HG02884 (cell line): ENCODE results near the gene TBC1D3I.
"Not testable (repeated sequence)": the region's sequence is repeated elsewhere in the genome, so short reads cannot be mapped to it uniquely, and the experiment has no call there.

ENCODE experiments used
- ATAC-seq: cut with Tn5 transposase; IDR thresholded peaks from one replicate; pipeline ENCODE4 v1.9.1; 2021; ENCODE audit warnings: mild to moderate bottlenecking, moderate library complexity; ENCODE audit not compliant: unreplicated experiment

TBC1D3I gene

DNA sequence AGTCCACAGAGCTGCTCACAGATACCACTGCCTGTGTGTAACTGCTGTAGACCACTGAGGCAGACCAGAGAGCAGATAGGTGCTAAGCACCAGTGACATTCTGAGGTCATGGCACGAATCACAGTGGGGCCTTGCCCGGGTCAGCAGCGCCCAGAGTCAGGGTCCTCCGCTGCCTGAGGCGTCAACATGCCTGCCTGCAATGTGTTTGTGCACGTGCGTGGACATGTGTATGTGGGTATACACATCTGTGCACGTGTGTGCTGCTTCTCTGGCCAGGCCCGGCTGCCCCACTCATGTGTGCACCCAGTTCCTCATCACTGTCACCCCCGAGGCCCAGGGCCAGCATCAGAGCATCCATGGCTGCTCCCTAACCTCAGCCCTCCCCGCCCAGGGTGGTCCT is at the start of gene TBC1D3I:
TBC1D3I (minus strand) TSS at position 101 of the 400 bp plus-strand sequence. CDS start 1,585 bp downstream, outside the sequence.
- not testable (repeated sequence) for ATAC-seq

DNA sequence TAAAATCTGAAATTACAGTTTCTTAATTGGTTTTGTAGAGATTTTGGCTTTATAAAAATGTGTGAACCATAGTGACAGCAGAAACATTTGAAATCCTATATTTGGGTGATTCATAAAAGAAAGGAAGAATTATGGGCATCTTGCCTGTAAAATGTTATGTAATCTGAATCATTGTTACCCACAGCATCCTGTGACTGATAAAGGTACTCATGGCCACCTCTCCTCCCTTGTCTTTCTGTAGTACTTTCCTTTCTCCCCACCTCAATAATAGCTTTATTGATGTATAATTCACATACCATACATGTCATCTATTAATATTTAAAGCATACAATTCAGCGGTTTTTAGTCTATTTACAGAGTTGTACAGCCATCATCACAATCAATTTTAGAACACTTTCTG is 30.8 kb upstream of the TBC1D3I start:
- ATAC-seq: not testable (repeated sequence)

DNA sequence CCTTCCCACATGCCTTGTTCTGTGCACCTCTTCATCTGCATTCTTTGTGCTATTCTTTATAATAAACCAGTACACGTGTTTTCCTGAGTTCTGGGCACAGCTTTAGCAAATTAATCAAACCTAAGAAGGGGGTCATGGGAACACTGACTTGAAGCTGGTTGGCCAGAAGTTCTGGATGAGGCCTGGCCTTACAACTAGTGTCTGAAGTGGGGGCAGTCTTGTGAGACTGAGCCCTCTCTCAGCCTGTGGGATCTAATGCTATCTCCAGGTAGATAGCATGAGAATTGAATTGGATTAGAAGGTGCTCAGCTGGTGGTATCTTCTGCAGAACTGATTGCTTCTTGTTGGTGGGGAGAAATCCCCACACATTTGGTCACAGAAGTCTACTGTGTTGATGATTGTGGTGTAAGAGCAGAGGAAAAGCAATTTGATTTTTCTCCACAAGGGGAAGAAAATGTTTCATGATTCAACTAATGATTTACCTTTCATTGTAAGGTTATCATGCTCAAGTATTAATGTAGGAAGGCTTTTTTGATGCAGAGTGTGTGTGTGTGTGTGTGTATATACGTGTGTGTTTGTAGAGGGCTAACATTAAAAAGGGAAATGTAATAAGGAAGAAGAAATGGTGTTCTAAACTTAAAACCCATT is 25.7 kb upstream of the TBC1D3I start:
- ATAC-seq: not testable (repeated sequence)

DNA sequence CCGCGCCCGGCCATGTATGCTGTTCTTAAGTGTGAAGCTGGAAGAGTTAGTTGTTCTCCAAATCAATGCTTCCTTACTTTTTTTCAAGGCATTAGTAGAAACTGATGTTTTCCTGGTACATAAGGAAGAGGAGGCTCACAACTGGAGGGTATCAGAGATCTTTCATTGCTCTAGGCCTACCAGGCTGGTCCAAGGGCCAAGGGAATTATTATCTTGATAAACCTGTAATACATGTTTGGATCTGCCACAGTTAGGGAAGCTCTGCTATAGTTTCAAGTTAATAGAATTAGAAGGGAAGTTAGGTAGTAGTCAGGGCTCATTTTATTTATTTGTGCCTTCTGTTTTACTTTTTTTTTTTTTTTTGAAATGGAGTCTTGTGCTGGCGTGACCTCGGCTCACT is 19.8 kb upstream of the TBC1D3I start:
- not testable (repeated sequence) for ATAC-seq

DNA sequence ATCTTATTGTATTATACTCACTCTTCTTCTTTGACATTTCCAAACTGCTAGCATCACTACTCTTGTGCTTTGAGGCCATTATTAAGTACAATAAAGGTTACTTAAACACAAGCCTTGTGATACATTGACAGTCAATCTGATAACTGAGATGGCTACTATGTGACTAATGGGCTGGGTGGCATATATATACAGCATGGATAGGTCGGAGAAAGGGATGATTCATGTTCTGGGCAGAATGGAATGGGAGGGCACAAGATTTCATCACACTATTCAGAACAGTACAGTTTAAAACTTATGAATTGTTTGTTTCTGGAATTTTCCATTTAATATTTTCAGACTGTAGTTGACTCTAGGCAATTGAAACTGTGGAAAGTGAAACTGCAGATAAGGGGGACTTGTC is 18.9 kb upstream of the TBC1D3I start:
- ATAC-seq: not testable (repeated sequence)

DNA sequence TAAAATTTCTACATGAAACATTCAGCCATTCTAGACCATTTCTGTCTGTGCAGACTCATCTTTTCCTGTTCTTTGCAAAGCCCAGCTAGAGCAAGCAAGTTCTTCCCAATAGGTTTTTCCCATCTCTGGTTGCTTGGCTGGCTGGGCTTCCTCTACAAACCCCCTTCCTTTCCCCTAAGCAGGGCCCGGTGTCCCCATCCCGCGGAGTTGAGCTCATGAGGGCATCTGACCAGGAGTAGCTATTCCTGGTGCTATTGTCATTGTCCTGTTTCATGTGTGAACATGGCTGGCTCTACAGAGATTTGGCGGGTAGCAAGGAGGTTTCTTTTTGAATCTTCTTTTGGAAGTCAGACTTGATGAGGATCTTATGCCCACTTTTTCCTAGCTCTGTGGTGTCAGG is 22.3 kb downstream of the TBC1D3I start:
- ATAC-seq: not testable (repeated sequence)

DNA sequence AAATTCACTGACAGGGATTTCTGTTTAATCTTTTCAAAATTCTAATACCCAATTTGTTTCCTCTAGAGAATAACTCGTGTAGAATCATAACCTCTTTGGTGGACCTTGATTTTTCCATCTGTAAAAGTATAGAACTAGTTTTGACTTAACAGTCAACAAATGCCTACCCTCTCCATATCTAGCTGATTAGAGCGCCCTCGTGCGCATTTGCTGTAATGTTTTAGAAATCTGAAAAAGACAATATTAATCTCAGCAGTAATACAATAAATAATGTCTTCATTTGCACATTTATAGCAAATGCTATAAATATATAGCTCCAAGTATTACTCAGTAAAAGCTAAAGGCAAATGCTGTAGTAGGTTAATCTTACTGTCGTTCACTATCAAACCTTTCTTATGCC is 34.7 kb downstream of the TBC1D3I start:
- ATAC-seq: not testable (repeated sequence)

DNA sequence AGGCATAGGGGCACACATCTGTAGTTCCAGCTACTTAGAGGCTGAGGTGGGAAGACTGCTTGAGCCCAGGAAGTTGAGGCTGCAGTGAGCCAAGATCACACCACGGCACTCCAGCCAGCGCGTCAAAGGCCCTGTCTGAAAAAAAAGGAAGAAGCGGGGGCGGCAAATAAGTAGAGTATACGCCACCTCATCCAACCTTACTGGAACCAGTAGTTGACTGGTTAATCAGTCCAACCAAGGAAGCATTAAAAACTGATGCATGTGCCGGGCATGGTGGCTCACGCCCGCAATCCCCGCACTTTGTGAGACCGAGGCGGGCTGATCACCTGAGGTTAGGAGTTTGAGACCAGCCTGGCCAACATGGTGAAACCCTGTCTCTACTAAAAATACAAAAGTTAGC is 41.4 kb downstream of the TBC1D3I start:
- ATAC-seq: not testable (repeated sequence)

DNA sequence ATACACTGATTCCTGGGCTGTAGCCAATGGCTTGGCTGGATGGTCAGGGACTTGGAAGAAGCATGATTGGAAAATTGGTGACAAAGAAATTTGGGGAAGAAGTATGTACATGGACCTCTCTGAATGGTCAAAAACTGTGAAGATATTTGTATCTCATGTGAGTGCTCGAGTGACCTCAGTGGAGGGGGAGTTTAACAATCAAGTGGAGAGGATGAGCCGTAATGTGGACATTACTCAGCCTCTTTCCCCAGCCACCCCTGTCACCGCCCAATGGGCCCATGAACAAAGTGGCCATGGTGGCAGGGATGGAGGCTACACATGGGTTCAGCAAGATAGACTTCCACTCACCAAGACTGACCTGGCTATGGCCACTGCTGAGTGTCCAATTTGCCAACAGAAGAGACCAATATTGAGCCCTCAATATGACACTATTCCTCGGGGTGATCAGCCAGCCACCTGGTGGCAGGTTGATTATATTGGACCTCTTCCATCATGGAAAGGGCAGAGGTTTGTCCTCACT is 42.7 kb downstream of the TBC1D3I start:
- not testable (repeated sequence) for ATAC-seq

DNA sequence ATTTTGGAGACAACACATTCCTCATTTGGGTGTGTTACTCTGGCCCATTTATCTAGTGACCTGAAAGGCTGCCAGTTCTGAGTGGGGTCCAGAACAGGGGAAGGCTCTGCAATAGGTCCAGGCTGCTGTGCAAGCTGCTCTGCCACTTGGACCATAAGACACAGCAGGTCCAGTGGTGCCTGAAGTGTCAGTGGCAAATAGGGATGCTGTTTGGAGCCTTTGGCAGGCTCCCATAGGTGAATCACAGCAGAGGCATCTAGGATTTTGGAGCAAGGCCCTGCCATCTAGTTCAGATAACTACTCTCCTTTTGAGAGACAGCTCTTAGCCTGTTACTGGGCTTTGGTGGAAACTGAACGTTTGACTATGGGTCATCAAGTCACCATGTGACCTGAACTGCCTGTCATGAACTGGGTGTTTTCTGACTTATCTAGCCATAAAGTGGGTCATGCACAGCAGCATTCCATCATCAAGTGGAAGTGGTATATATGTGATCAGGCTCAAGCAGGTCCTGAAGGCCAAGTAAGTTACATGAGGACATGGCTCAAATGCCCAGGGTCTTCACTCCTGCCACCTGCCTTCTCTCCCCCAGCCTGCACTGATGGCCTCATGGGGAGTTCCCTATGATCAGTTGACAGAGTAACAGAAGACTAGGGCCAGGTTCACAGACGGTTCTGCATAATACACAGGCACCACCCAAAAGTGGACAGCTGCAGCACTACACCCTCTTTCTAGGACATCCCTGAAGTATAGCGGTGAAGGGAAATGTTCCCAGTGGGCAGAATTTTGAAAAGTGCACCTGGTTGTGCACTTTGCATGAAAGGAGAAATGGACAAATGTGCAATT is 43.4 kb downstream of the TBC1D3I start:
- ATAC-seq: not testable (repeated sequence)

DNA sequence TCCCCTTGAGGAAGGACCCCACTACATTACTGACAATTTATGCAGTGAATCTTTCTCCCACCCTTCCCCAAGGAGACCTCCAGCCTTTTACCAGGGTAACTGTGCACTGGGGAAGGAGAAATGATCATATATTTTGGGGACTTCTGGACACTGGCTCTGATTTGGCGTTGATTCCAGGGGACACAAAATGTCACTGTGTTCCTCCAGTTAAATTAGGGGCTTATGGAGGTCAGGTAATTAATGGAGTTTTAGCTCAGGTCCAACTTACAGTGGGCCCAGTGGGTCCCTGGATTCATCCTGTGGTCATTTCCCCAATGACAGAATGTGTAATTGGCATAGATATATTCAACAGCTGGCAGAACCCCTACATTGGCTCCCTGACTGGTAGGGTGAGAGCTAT is 44.8 kb downstream of the TBC1D3I start:
- ATAC-seq: not testable (repeated sequence)

DNA sequence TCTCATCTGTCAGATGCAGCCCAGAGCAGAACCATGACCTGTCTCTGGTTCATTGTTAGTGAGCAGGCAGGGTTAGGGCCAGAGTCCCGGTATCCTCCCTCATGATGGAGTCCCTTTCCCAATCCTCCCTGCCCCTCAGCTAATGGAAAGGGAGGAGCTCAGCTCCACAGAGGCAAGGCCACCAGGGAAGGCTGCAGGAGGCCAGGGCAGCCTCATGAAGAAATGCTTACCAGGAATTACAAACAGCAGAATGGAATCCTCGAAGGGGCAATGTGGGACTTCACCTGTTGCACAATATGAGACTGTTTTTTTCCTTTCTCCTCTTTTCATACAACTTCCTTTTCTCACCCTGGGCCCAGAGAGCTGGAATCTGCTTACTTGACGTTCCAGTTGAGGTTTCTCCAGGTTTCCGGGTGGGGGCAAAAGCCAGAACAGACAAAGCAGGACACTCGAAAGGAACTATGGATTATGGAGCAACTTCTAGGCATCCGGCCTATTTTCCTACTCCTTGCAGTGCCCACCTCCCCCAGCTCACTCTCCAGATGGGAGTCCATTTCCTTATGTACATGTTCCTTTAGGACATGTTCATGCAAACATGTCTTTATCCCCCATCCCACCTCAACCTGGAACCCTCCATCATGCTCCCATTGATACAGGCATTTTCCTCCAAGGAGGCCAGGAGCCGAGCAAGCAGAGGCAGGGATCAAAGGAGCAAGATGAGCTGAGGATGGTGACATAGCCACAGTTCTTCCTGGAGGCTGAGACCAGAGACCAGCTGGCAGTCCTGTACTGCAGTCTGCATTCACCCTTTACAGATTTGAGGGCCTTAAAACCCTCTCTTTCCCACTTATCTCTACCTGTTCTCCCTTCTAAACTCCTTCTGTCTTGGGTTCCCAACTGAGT is 48.7 kb downstream of the TBC1D3I start:
- ATAC-seq: not testable (repeated sequence)

DNA sequence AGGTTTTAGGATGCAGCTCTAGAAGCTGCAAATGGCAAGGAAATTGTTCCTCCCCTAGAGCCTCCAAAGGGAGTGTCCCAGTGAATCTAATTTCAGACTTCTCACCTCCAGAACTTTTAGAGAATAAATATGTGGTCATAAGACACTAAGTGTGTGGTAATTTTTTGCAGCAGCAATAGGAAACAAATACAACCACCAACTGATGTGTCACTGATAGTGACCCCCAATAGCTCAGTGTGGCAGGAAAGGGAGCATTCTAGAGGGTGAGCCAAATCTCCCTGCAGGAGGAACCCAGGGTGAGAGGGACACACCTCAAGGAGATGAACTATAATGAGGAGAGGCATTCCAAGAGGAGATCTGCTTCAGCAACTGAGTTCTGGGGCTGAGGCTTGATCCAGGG is 49.5 kb downstream of the TBC1D3I start:
- ATAC-seq: no peak

DNA sequence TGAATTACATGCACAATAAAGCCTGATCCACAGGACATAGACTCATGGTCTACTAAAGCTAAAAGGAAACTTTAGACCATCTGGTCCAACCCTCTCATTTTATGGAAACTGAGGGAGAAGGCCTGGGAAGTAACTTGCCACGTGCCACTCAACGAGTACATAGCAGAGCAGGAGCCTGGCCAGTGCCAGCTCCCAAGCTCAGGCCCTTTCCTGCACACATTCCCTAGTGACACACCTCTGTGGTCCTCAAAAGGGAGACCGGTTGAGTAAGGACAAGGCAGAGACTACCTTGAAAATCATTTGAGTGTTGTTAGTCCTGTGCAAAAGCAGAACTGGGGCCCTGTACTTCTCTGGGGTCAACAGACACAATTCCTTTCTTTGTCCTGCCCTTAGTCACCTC is 50.7 kb downstream of the TBC1D3I start:
- no peak for ATAC-seq

DNA sequence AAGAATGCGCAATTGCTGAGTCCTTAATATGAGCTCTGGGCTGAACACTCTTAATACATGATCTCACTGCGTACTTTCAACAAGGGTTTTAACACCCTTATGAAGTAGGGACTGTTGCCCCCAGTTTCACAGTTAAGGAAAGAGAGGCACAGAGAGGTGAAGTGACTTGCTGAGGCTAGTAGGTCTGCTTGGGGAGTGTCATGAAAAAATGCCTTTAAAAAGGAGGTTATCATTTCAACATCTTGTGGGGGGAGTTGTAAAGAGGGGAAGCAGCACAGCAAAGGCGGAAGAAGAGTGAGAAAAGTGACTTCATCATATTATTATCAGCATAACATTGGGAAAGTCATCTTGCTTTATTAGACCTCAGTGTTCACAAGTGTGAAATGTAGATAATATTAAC is 51.4 kb downstream of the TBC1D3I start:
- ATAC-seq: no peak

DNA sequence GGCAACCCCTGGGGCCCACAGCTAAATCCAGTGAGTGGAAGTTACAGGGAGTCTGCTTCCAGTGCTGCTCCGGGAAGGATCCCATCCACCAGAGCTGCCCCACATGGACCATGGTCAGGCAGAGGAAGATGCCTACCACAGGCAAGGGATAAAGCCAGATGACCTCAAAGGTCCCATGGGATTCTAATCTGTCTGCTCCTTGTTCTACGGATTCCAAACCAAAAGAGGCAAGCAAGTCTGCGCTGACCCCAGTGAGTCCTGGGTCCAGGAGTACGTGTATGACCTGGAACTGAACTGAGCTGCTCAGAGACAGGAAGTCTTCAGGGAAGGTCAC is 52.1 kb downstream of the TBC1D3I start:
- ATAC-seq: no peak

DNA sequence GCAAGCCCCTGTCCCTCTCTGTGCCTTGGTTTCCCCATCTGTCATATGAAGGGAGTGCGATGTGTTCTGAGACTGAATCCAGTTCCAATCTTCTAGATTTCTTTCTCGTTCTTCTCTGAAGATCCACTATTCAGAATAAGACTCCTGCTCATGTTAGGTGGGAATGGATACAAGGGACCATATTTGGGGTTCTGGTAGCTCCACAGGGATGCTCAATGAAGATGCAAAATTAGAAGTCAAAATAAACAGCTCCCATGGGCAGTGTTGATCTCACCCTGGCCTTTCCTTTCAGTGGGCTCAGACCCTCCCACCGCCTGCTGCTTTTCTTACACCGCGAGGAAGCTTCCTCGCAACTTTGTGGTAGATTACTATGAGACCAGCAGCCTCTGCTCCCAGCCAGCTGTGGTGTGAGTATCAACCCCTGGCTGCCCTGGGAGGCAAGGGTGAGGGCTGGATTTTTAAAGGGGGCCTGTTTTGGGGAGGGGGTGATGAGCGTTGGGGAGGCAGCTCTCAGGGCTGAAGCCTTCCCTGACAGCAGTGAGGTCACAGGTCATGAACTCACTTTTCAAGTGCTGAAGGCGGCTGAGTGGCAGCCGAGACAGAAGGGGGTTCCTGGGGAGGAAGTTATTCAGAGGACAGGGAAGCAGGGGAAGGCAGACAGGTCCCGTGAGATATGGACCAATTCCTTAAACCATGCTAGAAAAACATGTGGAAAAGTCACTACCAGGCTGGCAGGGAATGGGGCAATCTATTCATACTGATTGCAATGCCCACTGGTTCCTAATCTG is 52.7 kb downstream of the TBC1D3I start:
- ATAC-seq: not testable (repeated sequence)

DNA sequence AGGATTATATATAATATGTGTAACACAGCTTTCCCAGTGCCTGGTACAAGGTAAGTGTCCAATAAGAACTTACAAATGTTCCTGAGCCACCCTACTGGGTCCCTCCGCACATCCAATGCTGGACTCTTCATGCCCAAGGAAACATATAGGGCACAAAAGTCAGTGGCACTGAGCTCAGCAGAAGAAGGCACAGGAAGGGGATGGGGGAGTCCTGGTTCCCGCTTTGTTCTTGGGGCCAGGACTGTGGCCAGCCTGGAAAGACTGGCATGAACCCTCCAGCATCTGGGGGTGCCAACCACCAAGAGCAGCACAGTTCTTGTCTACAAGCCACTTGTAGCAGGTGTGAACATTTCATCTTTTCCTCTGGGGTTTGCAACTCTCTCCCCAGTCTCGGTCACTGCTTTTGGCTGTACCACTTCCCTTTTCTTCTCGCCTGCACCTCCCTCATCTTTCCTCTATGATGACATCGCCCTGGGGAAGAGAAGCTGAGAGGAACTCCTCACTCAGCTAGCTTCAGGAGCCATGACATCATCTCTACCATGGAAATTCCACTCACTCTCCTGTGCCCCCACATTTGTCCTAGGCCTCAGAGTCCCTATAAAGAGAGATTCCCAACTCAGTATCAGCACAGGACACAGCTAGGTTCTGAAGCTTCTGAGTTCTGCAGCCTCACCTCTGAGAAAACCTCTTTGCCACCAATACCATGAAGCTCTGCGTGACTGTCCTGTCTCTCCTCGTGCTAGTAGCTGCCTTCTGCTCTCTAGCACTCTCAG is 53.7 kb downstream of the TBC1D3I start, which contains the start of gene CCL4L2:
CCL4L2 (plus strand) TSS at position 625 of the 773 bp plus-strand sequence.
- peak; percentile 64 for ATAC-seq

DNA sequence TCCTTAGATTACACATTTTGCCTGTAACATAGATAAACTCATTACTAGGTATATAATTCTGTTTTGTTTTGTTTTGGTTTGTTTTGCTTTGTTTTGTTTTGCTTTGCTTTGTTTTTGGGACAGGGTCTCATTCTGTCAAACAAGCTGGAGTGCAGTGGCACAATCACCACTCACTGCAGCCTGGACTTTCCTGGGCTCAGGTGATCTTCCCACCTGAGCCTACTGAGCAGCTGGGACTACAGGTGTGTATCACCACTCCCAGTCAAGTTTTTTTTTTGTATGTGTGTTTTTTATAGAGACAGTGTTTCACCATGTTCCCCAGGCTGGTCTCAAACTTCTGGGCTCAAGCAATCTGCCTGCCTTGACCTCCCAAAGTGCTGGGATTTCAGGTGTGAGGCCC is 54.8 kb downstream of the TBC1D3I start:
- no peak for ATAC-seq
